ENCODE measurements around the gene STK10. TPM values are rescaled to one million over a fixed set of nuclear protein-coding genes. Genes with fewer than 3 reads are reported as not detected.

Gene STK10
- total and polyA plus RNA-seq, 9 of the 15 experiments (the other 6 are each of a cell fraction or from before 2014, with no cell fraction given) = 0.30 to 6.7 (median 2.4) TPM

- Histone ChIP-seq H3K79me2 (ENCODE audit: control insufficient read depth, insufficient read depth, low read length) (no peaks in the 10 kb centered on the region), H3K4me3 (no peak overlapping the region), H3K27ac (ENCODE audit: extremely low read depth, low read depth, low read length) (no peak overlapping the region), H2AFZ (ENCODE audit: low read depth, low read length) (no peak overlapping the region), H3K4me1 (replicated peaks in 1 of 2; ENCODE audit: control insufficient read depth in 2 of 2, insufficient read depth in 2 of 2, low read length in 2 of 2) (peaks cover 8 to 12% of the 10 kb centered on the region in 2 experiments; a peak in 3 of 5 replicates), H3K36me3 (ENCODE audit: control insufficient read depth, insufficient read depth, low read length) (no peaks in the 10 kb centered on the region), H3K9me1 (ENCODE audit: control insufficient read depth, insufficient read depth, low read length) (no peaks in the 10 kb centered on the region), H3K9ac (ENCODE audit: insufficient read depth in 1 of 2, low read depth in 2 of 2, low read length in 2 of 2) (no peak overlapping the region), H3K4me2 (ENCODE audit: insufficient read depth, low read length) (no peak overlapping the region), H3K9me3 (replicated peaks; ENCODE audit: control insufficient read depth, insufficient read depth, low read depth, low read length) (no peaks in the 10 kb centered on the region), H4K20me1 (replicated peaks; ENCODE audit: control insufficient read depth, insufficient read depth, low read length) (0 out of 2 replicates have a peak, but pooled peaks cover 7% of the 10 kb centered on the region), H3K27me3 (ENCODE audit: control insufficient read depth in 2 of 2, insufficient read depth in 2 of 2, low read length in 2 of 2) (peaks cover 0 to 21% of the 10 kb centered on the region in 2 experiments; a peak in 2 of 5 replicates)
- ATAC-seq = no peak
- POLR2A ChIA-PET = no interaction called here
- WGBS (ENCODE audit: insufficient coverage, low coverage, missing lambda C conversion rate) = 6% methylated on average over 4 of the region's 4 CpGs
- FAIRE-seq = no peak
- no TSS peak for BruUV-seq (replicated peaks)
- intact Hi-C loops (cut with micrococcal nuclease) = no loop called here
- in situ Hi-C loops (cut with MboI) = no loop called here
- DNase-seq (ENCODE audit: extremely low read depth in 1 of 4, low spot score in 3 of 4) = no peak
- CTCF ChIA-PET (ENCODE audit: low intra/inter-chr PET ratio) = no interaction called here
- TF ChIP-seq ZBTB9 (CRISPR knock-in tag; IDR thresholded peaks at IDR 0.05) = no peak
- no peak for TF ChIP-seq PRMT5 (CRISPR knock-in tag; IDR thresholded peaks at IDR 0.05)
- no peak for TF ChIP-seq SMARCC2 (IDR thresholded peaks at IDR 0.05; ENCODE audit: low read depth)
- no peak for TF ChIP-seq THRA (IDR thresholded peaks at IDR 0.05)
- no peak for TF ChIP-seq ZKSCAN1 (IDR thresholded peaks at IDR 0.05; ENCODE audit: low read depth, low read length)
- no peak for TF ChIP-seq ZNF609 (CRISPR knock-in tag; IDR thresholded peaks at IDR 0.05; ENCODE audit: borderline replicate concordance)
- TF ChIP-seq ZBTB26 (CRISPR knock-in tag; IDR thresholded peaks at IDR 0.05) = 0 out of 2 replicates have a peak, but pooled peaks have one; percentile 42
- TF ChIP-seq HDAC1 (IDR thresholded peaks at IDR 0.05) = 0 out of 4 replicates have a peak, but pooled peaks of 1 of the 2 experiments have one; percentile 26
- TF ChIP-seq TAF9B (IDR thresholded peaks at IDR 0.05; ENCODE audit: partially characterized antibody) = no peak
- no peak for TF ChIP-seq ETV5 (CRISPR knock-in tag; IDR thresholded peaks at IDR 0.05; ENCODE audit: low read depth)
- no peak for TF ChIP-seq ATF4 (CRISPR knock-in tag; IDR thresholded peaks at IDR 0.05)
- TF ChIP-seq RBBP5 (IDR thresholded peaks at IDR 0.05; ENCODE audit: borderline replicate concordance, insufficient read depth, low read length, poor library complexity, severe bottlenecking) = no peak
- peak; percentile 73 for TF ChIP-seq EHMT2 (IDR thresholded peaks at IDR 0.05)
Measured at GRCh38 chr5:172098883-172099282, 89.1 kb downstream of the STK10 start.
